Measurements from ENCODE around the gene FUT8.

FUT8 gene

GRCh38 chr14:65770681-65771080 is 358.2 kb downstream of the FUT8 start:
- Histone ChIP-seq H2AFZ (no peak overlapping the region), H3K36me3 (ENCODE audit: control insufficient read depth, insufficient read depth, low read length) (no peaks in the 10 kb centered on the region), H3K4me2 (ENCODE audit: low read length) (no peak overlapping the region), H3K27ac (no peak overlapping the region), H3K4me3 (ENCODE audit: low read depth, low read length) (no peak overlapping the region), H3K9me3 (ENCODE audit: control insufficient read depth, low read length) (no peaks in the 10 kb centered on the region), H3K27me3 (ENCODE audit: control insufficient read depth, insufficient read depth, low read length) (no peaks in the 10 kb centered on the region), H3K79me2 (no peaks in the 10 kb centered on the region), H3K9ac (no peak overlapping the region), H3K4me1 (no peaks in the 10 kb centered on the region)
- no peak for TF ChIP-seq CTCF (IDR thresholded peaks at IDR 0.05)

- no peaks in the 10 kb centered on the region for H3K27me3 ChIP-seq (ENCODE audit: control insufficient read depth, insufficient read depth, low read length)
- no peak overlapping the region for H3K9ac ChIP-seq
- no peak overlapping the region for H3K4me2 ChIP-seq (ENCODE audit: low read length)
- H3K36me3 ChIP-seq (ENCODE audit: control insufficient read depth, insufficient read depth, low read length) = no peaks in the 10 kb centered on the region
- H3K4me3 ChIP-seq (ENCODE audit: low read depth, low read length) = no peak overlapping the region
- no peak overlapping the region for H2AFZ ChIP-seq
- H3K4me1 ChIP-seq = no peaks in the 10 kb centered on the region
- H3K79me2 ChIP-seq = no peaks in the 10 kb centered on the region
- TF ChIP-seq CTCF (IDR thresholded peaks at IDR 0.05) = no peak
- H3K27ac ChIP-seq = no peak overlapping the region
- H3K9me3 ChIP-seq (ENCODE audit: control insufficient read depth, low read length) = no peaks in the 10 kb centered on the region
These were observed 358.7 kb downstream of the FUT8 start for GRCh38 chr14:65771271-65771670.

GRCh38 chr14:65772466-65772865 is 359.9 kb downstream of the FUT8 start:
- Histone ChIP-seq H3K9me3 (ENCODE audit: control insufficient read depth, low read length) (no peaks in the 10 kb centered on the region), H3K4me3 (ENCODE audit: low read depth, low read length) (no peak overlapping the region), H3K27me3 (ENCODE audit: control insufficient read depth, insufficient read depth, low read length) (no peaks in the 10 kb centered on the region), H3K36me3 (ENCODE audit: control insufficient read depth, insufficient read depth, low read length) (no peaks in the 10 kb centered on the region), H3K4me2 (ENCODE audit: low read length) (no peak overlapping the region), H3K4me1 (no peaks in the 10 kb centered on the region), H3K79me2 (no peaks in the 10 kb centered on the region), H2AFZ (no peak overlapping the region), H3K9ac (no peak overlapping the region), H3K27ac (no peak overlapping the region)
- TF ChIP-seq CTCF (IDR thresholded peaks at IDR 0.05) = no peak

- Histone ChIP-seq H3K4me3 (ENCODE audit: low read depth, low read length) (no peak overlapping the region), H3K9me3 (ENCODE audit: control insufficient read depth, low read length) (no peaks in the 10 kb centered on the region), H3K4me1 (no peaks in the 10 kb centered on the region), H3K79me2 (no peaks in the 10 kb centered on the region), H2AFZ (no peak overlapping the region), H3K27ac (no peak overlapping the region), H3K9ac (no peak overlapping the region), H3K36me3 (ENCODE audit: control insufficient read depth, insufficient read depth, low read length) (no peaks in the 10 kb centered on the region), H3K4me2 (ENCODE audit: low read length) (no peak overlapping the region), H3K27me3 (ENCODE audit: control insufficient read depth, insufficient read depth, low read length) (no peaks in the 10 kb centered on the region)
- TF ChIP-seq CTCF (IDR thresholded peaks at IDR 0.05) = no peak
These were observed 360.5 kb downstream of the FUT8 start for GRCh38 chr14:65772921-65773574.

- Histone ChIP-seq H3K79me2 (no peaks in the 10 kb centered on the region), H3K4me2 (ENCODE audit: low read length) (no peak overlapping the region), H3K4me3 (ENCODE audit: low read depth, low read length) (no peak overlapping the region), H3K27me3 (ENCODE audit: control insufficient read depth, insufficient read depth, low read length) (no peaks in the 10 kb centered on the region), H3K9me3 (ENCODE audit: control insufficient read depth, low read length) (no peaks in the 10 kb centered on the region), H3K4me1 (no peaks in the 10 kb centered on the region), H3K9ac (no peak overlapping the region), H3K36me3 (ENCODE audit: control insufficient read depth, insufficient read depth, low read length) (no peaks in the 10 kb centered on the region), H3K27ac (no peak overlapping the region), H2AFZ (no peak overlapping the region)
- TF ChIP-seq CTCF (IDR thresholded peaks at IDR 0.05) = no peak
These were observed 361.5 kb downstream of the FUT8 start for GRCh38 chr14:65774041-65774440.
